Measurements from ENCODE around the gene SSU72. TPM values are rescaled to one million over a fixed set of nuclear protein-coding genes. Genes with fewer than 3 reads are reported as not detected.

Gene SSU72
- polyA plus RNA-seq, 1 donor from 2014 or later = 56.2 TPM

GRCh38 chr1:1606232-1606631, 31.6 kb upstream of the SSU72 start:
- Histone ChIP-seq H3K79me2 (replicated peaks; ENCODE audit: insufficient read depth, low read length) (no peaks in the 10 kb centered on the region), H3F3A (ENCODE audit: insufficient read depth, low read length, poor library complexity, severe bottlenecking) (no peaks in the 10 kb centered on the region), H3K9me3 (ENCODE audit: low read length) (no peaks in the 10 kb centered on the region), H3K27ac (ENCODE audit: low read length) (no peak overlapping the region), H3K27me3 (ENCODE audit: insufficient read depth, low read depth, low read length) (no peaks in the 10 kb centered on the region), H4K20me1 (ENCODE audit: insufficient read depth) (no peaks in the 10 kb centered on the region), H3K4me3 (ENCODE audit: low read length) (no peak overlapping the region), H3K4me2 (ENCODE audit: low read length) (no peak overlapping the region), H3K9ac (ENCODE audit: low read length) (no peak overlapping the region), H2AFZ (ENCODE audit: low read depth, low read length) (no peak overlapping the region), H3K36me3 (ENCODE audit: insufficient read depth, low read length) (no peaks in the 10 kb centered on the region), H3K9me2 (ENCODE audit: insufficient read depth, low read length) (no peaks in the 10 kb centered on the region)
- TF ChIP-seq MXI1 (conservative IDR thresholded peaks at IDR 0.05; ENCODE audit: poor library complexity, severe bottlenecking) (no peak), POLR2AphosphoS5 (IDR thresholded peaks at IDR 0.05) (no peak), TAF1 (IDR thresholded peaks at IDR 0.05; ENCODE audit: low read depth) (no peak), REST (IDR thresholded peaks at IDR 0.05; ENCODE audit: borderline replicate concordance) (no peak), RAD21 (conservative IDR thresholded peaks at IDR 0.05) (no peak), EZH2 (IDR thresholded peaks at IDR 0.05; ENCODE audit: borderline replicate concordance, insufficient read depth, low read length, poor library complexity, severe bottlenecking) (no peak), SMC3 (conservative IDR thresholded peaks at IDR 0.05; ENCODE audit: poor library complexity) (no peak)

- no peaks in the 10 kb centered on the region for H3K9me3 ChIP-seq (ENCODE audit: low read length)
- no peaks in the 10 kb centered on the region for H4K20me1 ChIP-seq (ENCODE audit: insufficient read depth)
- H3K4me2 ChIP-seq (ENCODE audit: low read length) = no peak overlapping the region
- H3K9ac ChIP-seq (ENCODE audit: low read length) = no peak overlapping the region
- H3K9me2 ChIP-seq (ENCODE audit: insufficient read depth, low read length) = no peaks in the 10 kb centered on the region
- H3F3A ChIP-seq (ENCODE audit: insufficient read depth, low read length, poor library complexity, severe bottlenecking) = no peaks in the 10 kb centered on the region
- H3K36me3 ChIP-seq (ENCODE audit: insufficient read depth, low read length) = no peaks in the 10 kb centered on the region
- H2AFZ ChIP-seq (ENCODE audit: low read depth, low read length) = no peak overlapping the region
- TF ChIP-seq EP300 (conservative IDR thresholded peaks at IDR 0.05; ENCODE audit: poor library complexity, severe bottlenecking) = no peak
- no peak for TF ChIP-seq CTCF (IDR thresholded peaks at IDR 0.05; ENCODE audit: poor library complexity, severe bottlenecking)
- no peak for TF ChIP-seq SMC3 (conservative IDR thresholded peaks at IDR 0.05; ENCODE audit: poor library complexity)
- TF ChIP-seq REST (IDR thresholded peaks at IDR 0.05; ENCODE audit: borderline replicate concordance) = no peak
- no peak for TF ChIP-seq TAF1 (IDR thresholded peaks at IDR 0.05; ENCODE audit: low read depth)
- TF ChIP-seq RAD21 (conservative IDR thresholded peaks at IDR 0.05) = no peak
- no peak for TF ChIP-seq POLR2AphosphoS5 (IDR thresholded peaks at IDR 0.05)
- TF ChIP-seq EZH2 (IDR thresholded peaks at IDR 0.05; ENCODE audit: borderline replicate concordance, insufficient read depth, low read length, poor library complexity, severe bottlenecking) = no peak
- TF ChIP-seq MXI1 (conservative IDR thresholded peaks at IDR 0.05; ENCODE audit: poor library complexity, severe bottlenecking) = no peak
- H3K27ac ChIP-seq (ENCODE audit: low read length) = no peak overlapping the region
- H3K4me3 ChIP-seq (ENCODE audit: low read length) = no peak overlapping the region
- no peaks in the 10 kb centered on the region for H3K79me2 ChIP-seq (replicated peaks; ENCODE audit: insufficient read depth, low read length)
- peaks cover 5% of the 10 kb centered on the region for H3K27me3 ChIP-seq (ENCODE audit: insufficient read depth, low read depth, low read length)
Observed at GRCh38 chr1:1605724-1606123, 31.1 kb upstream of the SSU72 start.

Measured in neural cell (in vitro differentiated cells).